Measurements from ENCODE around the gene G3BP2. TPM values are rescaled to one million over a fixed set of nuclear protein-coding genes. Genes with fewer than 3 reads are reported as not detected.

G3BP2 gene
- total RNA-seq, 6 experiments from 2014 or later = 157 to 169 (median 168) TPM

- H3K4me3 Mint-ChIP-seq = peak overlapping the region; percentile 81
- H3K9me3 Mint-ChIP-seq = no peaks in the 10 kb centered on the region; the same call in 1 of the 2 replicates
- peak overlapping the region; percentile 97 for H3K27ac Mint-ChIP-seq
- peaks cover 54% of the 10 kb centered on the region for H3K4me1 Mint-ChIP-seq (ENCODE audit: low read depth)
- H3K36me3 Mint-ChIP-seq (ENCODE audit: low read depth) = peaks cover 10% of the 10 kb centered on the region
- peak; percentile 46 for DNase-seq
- H3K27me3 Mint-ChIP-seq (ENCODE audit: insufficient read depth) = no peaks in the 10 kb centered on the region; the same call in 1 of the 2 replicates
- no peak for TF ChIP-seq CTCF (IDR thresholded peaks at IDR 0.05)
Measured at GRCh38 chr4:75715105-75715799, 42.0 kb upstream of the G3BP2 start.

- DNase-seq = peak; percentile 16
- H3K4me1 Mint-ChIP-seq (ENCODE audit: low read depth) = peaks cover 54% of the 10 kb centered on the region
- peak overlapping the region; percentile 81 for H3K4me3 Mint-ChIP-seq
- H3K27me3 Mint-ChIP-seq (ENCODE audit: insufficient read depth) = no peaks in the 10 kb centered on the region; the same call in 1 of the 2 replicates
- peaks cover 10% of the 10 kb centered on the region for H3K36me3 Mint-ChIP-seq (ENCODE audit: low read depth)
- peak overlapping the region; percentile 97 for H3K27ac Mint-ChIP-seq
- TF ChIP-seq CTCF (IDR thresholded peaks at IDR 0.05) = no peak
- H3K9me3 Mint-ChIP-seq = no peaks in the 10 kb centered on the region; the same call in 1 of the 2 replicates
Measured at GRCh38 chr4:75714704-75715103, 41.5 kb upstream of the G3BP2 start.

GRCh38 chr4:75714011-75714410, 40.8 kb upstream of the G3BP2 start:
- peak overlapping the region; percentile 97 for H3K27ac Mint-ChIP-seq
- peaks cover 10% of the 10 kb centered on the region for H3K36me3 Mint-ChIP-seq (ENCODE audit: low read depth)
- no peaks in the 10 kb centered on the region; the same call in 1 of the 2 replicates for H3K9me3 Mint-ChIP-seq
- peaks cover 54% of the 10 kb centered on the region for H3K4me1 Mint-ChIP-seq (ENCODE audit: low read depth)
- H3K27me3 Mint-ChIP-seq (ENCODE audit: insufficient read depth) = no peaks in the 10 kb centered on the region; the same call in 1 of the 2 replicates
- no peak for DNase-seq
- no peak for TF ChIP-seq CTCF (IDR thresholded peaks at IDR 0.05)
- peak overlapping the region; percentile 81 for H3K4me3 Mint-ChIP-seq

- Mint-ChIP-seq H3K27me3 (ENCODE audit: insufficient read depth) (no peaks in the 10 kb centered on the region), H3K4me3 (no peak overlapping the region), H3K4me1 (ENCODE audit: low read depth) (peaks cover 25% of the 10 kb centered on the region), H3K27ac (no peak overlapping the region), H3K36me3 (ENCODE audit: low read depth) (0 out of 2 replicates have a peak, but pooled peaks cover 6% of the 10 kb centered on the region), H3K9me3 (no peaks in the 10 kb centered on the region)
- DNase-seq = no peak
- no peak for TF ChIP-seq CTCF (IDR thresholded peaks at IDR 0.05)
Measured at GRCh38 chr4:75710246-75710645, 37.0 kb upstream of the G3BP2 start.

- H3K4me1 Mint-ChIP-seq (ENCODE audit: low read depth) = peaks cover 8% of the 10 kb centered on the region
- H3K27ac Mint-ChIP-seq = no peak overlapping the region
- no peaks in the 10 kb centered on the region for H3K9me3 Mint-ChIP-seq
- 0 out of 2 replicates have a peak, but pooled peaks cover 6% of the 10 kb centered on the region for H3K36me3 Mint-ChIP-seq (ENCODE audit: low read depth)
- H3K27me3 Mint-ChIP-seq (ENCODE audit: insufficient read depth) = no peaks in the 10 kb centered on the region
- H3K4me3 Mint-ChIP-seq = no peak overlapping the region
- TF ChIP-seq CTCF (IDR thresholded peaks at IDR 0.05) = peak; percentile 58; the same call in 1 of the 2 replicates
- no peak for DNase-seq
Measured at GRCh38 chr4:75708218-75708691, 35.0 kb upstream of the G3BP2 start.

All from HFFc6 (cell line).